Osteocyte (in vitro differentiated cells): Measurements from ENCODE around the gene CDH4. TPM values are rescaled to one million over a fixed set of nuclear protein-coding genes. Genes with fewer than 3 reads are reported as not detected.
"Not testable (repeated sequence)": the region's sequence is repeated elsewhere in the genome, so short reads cannot be mapped to it uniquely, and the experiment has no call there.

Experiments
- DNase-seq: peaks from one replicate; pipeline ENCODE4 v3.0.0; 2021; ENCODE audit warnings: mixed read lengths; ENCODE audit not compliant: unreplicated experiment; ENCODE audit errors: extremely low spot score
- H3K27ac Mint-ChIP-seq: one replicate; pipeline ENCODE4 v1.8.0; 2021; ENCODE audit warnings: mild to moderate bottlenecking, mixed read lengths; ENCODE audit not compliant: unreplicated experiment
- H3K27me3 Mint-ChIP-seq: one replicate; pipeline ENCODE4 v1.8.0; 2021; ENCODE audit warnings: mixed read lengths; ENCODE audit not compliant: unreplicated experiment
- H3K36me3 Mint-ChIP-seq: one replicate; pipeline ENCODE4 v1.8.0; 2021; ENCODE audit warnings: mixed read lengths; ENCODE audit not compliant: unreplicated experiment
- H3K4me1 Mint-ChIP-seq: one replicate; pipeline ENCODE4 v1.8.0; 2021; ENCODE audit warnings: mixed read lengths; ENCODE audit not compliant: unreplicated experiment
- H3K4me3 Mint-ChIP-seq: one replicate; pipeline ENCODE4 v1.8.0; 2021; ENCODE audit warnings: mild to moderate bottlenecking, moderate library complexity, mixed read lengths; ENCODE audit not compliant: unreplicated experiment
- H3K9me3 Mint-ChIP-seq: one replicate; pipeline ENCODE4 v1.8.0; 2021; ENCODE audit warnings: mixed read lengths; ENCODE audit not compliant: unreplicated experiment
- total RNA-seq: library from RNA; stranded (reverse); gene quantifications from 2 replicates; pipeline ENCODE4 v1.2.1, GENCODE V29; 2021
- TF ChIP-seq, protein P1 (sequence below): fragments of 200-600 bp; sonication (generic); IDR thresholded peaks from 2 replicates; pipeline ENCODE4 v1.5.0; 2021; ENCODE audit warnings: antibody characterized with exemption, mild to moderate bottlenecking, moderate library complexity

CDH4 gene
- total RNA-seq, 1 donor from 2014 or later: 1.3 TPM

- Mint-ChIP-seq H3K4me3 (no peak overlapping the region), H3K36me3 (peaks cover 24% of the 10 kb centered on the region), H3K4me1 (peaks cover 7% of the 10 kb centered on the region), H3K27me3 (no peaks in the 10 kb centered on the region), H3K27ac (no peak overlapping the region), H3K9me3 (no peaks in the 10 kb centered on the region)
- TF ChIP-seq, protein P1, sequence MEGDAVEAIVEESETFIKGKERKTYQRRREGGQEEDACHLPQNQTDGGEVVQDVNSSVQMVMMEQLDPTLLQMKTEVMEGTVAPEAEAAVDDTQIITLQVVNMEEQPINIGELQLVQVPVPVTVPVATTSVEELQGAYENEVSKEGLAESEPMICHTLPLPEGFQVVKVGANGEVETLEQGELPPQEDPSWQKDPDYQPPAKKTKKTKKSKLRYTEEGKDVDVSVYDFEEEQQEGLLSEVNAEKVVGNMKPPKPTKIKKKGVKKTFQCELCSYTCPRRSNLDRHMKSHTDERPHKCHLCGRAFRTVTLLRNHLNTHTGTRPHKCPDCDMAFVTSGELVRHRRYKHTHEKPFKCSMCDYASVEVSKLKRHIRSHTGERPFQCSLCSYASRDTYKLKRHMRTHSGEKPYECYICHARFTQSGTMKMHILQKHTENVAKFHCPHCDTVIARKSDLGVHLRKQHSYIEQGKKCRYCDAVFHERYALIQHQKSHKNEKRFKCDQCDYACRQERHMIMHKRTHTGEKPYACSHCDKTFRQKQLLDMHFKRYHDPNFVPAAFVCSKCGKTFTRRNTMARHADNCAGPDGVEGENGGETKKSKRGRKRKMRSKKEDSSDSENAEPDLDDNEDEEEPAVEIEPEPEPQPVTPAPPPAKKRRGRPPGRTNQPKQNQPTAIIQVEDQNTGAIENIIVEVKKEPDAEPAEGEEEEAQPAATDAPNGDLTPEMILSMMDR: no peak
- DNase-seq: no peak
Measured at GRCh38 chr20:61983965-61984364, 731.9 kb downstream of the CDH4 start.

GRCh38 chr20:61984431-61984830 lies 732.4 kb downstream of the CDH4 start:
- H3K36me3 Mint-ChIP-seq: peaks cover 27% of the 10 kb centered on the region
- not testable (repeated sequence) for H3K27ac Mint-ChIP-seq, H3K4me3 Mint-ChIP-seq, H3K27me3 Mint-ChIP-seq, H3K4me1 Mint-ChIP-seq, H3K9me3 Mint-ChIP-seq, DNase-seq

DNA sequence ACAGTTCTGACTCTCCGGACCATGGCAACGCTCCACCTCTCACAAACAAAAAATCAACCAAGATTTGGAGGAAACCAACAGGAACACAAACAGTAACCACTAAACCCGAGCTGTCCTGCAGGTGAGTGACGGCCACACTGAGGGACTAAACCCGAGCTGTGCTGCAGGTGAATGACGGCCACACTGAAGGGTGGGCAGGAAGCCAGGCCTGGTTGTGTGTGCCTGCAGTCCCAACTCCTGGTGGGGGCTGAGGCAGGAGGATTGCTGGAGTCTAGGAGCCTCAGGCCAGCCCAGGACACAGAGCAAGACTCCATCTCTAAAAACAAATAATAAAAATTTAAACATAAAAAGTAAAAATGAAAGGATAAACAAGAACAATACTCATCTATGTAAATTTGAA lies 733.0 kb downstream of the CDH4 start:
- no peak overlapping the region for H3K27ac Mint-ChIP-seq
- no peaks in the 10 kb centered on the region for H3K27me3 Mint-ChIP-seq
- no peak for DNase-seq
- peaks cover 7% of the 10 kb centered on the region for H3K4me1 Mint-ChIP-seq
- H3K9me3 Mint-ChIP-seq: no peaks in the 10 kb centered on the region
- TF ChIP-seq, protein P1: no peak
- H3K4me3 Mint-ChIP-seq: no peak overlapping the region
- peaks cover 33% of the 10 kb centered on the region for H3K36me3 Mint-ChIP-seq

DNA sequence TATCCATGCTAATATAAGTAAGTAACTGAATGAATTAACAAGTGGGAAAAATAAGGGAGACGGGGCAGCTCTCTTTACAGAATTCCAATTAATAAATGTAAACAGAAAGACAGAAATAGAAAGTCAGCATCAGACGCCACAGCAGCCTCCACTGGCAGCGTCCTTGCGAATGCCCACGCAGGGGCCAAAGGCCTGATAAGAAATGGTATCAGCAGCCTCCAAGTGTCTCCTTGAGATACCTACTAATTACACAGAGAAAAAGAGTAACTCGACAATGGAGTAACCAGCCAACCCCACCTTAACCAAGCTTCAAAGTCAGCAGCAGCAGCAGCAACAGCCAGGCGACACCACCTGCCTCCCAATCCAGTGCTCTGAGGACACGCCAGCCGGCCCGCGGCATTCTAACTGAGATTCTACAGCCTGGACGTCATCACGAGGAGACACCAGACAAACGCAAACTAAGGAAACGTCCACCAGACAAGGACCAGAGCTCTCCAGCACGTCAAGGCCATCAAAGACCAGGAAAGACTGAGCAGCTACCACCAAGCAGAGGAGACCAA lies 734.8 kb downstream of the CDH4 start:
- Mint-ChIP-seq H3K36me3 (peaks cover 46% of the 10 kb centered on the region), H3K4me3 (no peak overlapping the region), H3K9me3 (peaks cover 5% of the 10 kb centered on the region), H3K4me1 (no peaks in the 10 kb centered on the region), H3K27me3 (no peaks in the 10 kb centered on the region), H3K27ac (no peak overlapping the region)
- TF ChIP-seq, protein P1: no peak
- no peak for DNase-seq

GRCh38 chr20:61988665-61989064 lies 736.6 kb downstream of the CDH4 start:
- Mint-ChIP-seq H3K27me3 (no peaks in the 10 kb centered on the region), H3K36me3 (peaks cover 63% of the 10 kb centered on the region), H3K4me3 (no peak overlapping the region), H3K4me1 (no peaks in the 10 kb centered on the region), H3K27ac (no peak overlapping the region), H3K9me3 (peaks cover 13% of the 10 kb centered on the region)
- TF ChIP-seq, protein P1: no peak
- no peak for DNase-seq

DNA sequence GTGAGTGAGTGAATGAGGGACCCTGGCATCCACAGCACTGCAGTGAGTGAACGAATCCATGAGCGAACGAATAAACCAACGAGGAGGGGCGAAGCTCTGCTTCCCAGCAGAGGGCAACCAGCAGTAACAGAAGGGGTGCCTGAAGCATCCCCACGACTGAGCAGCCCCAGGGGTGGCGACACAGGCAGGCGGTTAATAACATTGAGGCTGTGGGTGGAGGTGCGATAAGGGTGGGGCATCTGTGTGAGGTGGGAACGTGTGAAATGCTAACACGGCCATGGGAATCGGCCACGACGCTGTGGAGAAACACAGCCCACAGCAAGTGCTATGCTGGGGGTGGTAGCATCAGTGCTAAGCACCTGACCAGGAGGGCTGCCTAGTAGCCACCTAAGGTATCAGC lies 737.7 kb downstream of the CDH4 start:
- peaks cover 13% of the 10 kb centered on the region for H3K9me3 Mint-ChIP-seq
- no peak for DNase-seq
- H3K36me3 Mint-ChIP-seq: peaks cover 64% of the 10 kb centered on the region
- TF ChIP-seq, protein P1: no peak
- no peaks in the 10 kb centered on the region for H3K4me1 Mint-ChIP-seq
- no peaks in the 10 kb centered on the region for H3K27me3 Mint-ChIP-seq
- no peak overlapping the region for H3K4me3 Mint-ChIP-seq
- H3K27ac Mint-ChIP-seq: no peak overlapping the region
